Hematopoietic multipotent progenitor cell treated with erythropoietin and hydrocortisone succinate and interleukin-3 and kit ligand, for 17 days (in vitro differentiated cells): ENCODE measurements around the gene DYRK4.
A peak's percentile ranks its signal among the peaks of the same experiment; 100 is the strongest.

Source experiments
- DNase-seq: peaks from one replicate; pipeline ENCODE4 v3.0.0-alpha.2; 2015; ENCODE audit warnings: low spot score

The DYRK4 gene

DNA sequence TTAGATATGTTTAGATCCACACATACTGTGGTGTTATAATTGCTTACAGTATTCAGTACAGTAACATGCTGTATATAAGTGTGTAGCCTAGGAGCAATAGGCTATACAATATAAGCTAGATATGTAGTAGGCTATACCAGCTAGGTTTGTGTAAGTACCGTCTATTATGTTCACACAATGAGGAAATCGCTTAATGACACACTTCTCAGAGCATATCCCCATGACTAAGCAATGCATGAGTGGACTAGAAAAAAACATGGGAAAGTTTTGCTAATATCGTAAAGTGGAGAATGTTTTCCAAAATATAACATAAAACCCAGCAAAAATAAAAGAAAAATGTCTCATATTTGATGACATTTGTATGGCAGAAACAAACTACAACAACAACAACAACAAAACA lies 59.5 kb downstream of the DYRK4 start:
- DNase-seq, result no peak

DNA sequence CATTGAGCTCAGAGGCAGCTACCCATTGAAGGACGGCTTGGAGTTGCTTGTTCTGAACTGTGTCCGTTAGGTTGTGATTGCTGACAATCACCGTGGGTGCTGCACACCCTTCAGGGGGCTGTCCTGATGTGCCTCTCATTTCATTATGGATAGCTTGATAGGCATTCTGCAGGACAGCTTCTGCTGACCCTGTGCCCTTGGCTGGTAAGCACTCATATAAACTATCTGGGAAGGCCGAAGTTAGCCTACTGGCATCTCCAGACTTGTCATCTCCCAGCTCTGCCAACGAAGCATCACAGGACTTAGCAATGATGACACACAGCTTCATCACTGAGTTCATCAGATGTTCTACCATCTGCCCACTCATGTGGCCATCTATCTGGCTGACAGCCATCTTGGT lies 64.5 kb downstream of the DYRK4 start:
- DNase-seq, result no peak

DNA sequence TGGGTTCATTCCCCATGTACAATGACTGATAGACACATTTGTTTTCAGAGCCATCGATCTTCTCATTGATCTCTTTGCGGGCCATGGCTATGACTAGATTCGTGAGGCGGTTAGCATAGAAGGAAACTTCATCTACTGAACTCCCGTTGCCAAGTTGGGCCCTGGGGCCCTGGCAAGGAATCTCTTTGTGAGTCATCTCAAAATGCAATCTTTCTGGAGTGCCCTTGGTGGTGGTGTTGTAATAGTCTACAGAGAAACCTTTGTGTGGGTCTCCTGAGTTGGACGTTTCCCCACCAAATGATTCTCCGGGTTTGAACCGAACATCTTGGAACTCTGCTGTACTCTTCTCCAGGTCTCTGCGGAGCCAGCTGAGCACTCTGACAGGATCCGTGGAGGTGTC lies 66.4 kb downstream of the DYRK4 start:
- DNase-seq, result no peak

DNA sequence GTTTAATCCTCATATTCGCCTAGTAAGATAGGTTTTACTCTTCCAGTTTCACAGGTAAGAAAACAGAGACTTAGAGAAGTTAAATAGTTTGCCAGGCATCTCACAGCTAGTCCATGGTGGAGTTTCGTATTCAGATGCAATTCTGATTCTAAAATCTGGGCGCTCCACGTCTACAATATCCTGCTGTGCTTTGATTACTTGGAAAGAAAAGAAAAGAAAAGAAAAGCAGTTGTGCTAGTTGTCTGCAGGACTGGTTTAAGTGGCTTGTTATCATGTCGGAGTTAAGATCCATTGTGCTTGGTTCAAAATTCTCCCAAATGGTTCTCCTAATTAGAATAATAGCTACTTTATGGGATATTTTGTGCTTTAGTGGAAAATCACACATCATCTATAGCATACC lies 68.3 kb downstream of the DYRK4 start:
- no peak for DNase-seq

- no peak for DNase-seq
Measured at GRCh38 chr12:4643747-4644146, 81.7 kb downstream of the DYRK4 start.

DNA sequence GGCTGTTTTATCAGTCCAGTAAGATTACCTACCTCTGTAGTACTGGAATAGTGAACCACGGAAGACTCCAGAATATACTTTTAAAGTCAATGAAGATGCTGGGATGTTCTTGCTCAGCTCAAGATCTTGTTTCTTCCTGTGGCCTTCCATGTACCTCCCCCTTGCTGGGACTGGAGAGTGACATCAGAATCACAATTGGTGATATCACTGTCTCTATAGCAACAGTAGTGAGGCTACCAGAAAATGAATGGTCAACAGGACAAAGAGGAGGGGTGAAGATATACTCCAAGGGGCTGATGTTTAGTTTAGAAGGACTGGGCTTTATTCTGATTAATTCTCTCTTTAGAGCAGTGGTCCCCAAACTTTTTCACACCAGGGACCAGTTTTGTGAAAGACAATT lies 83.0 kb downstream of the DYRK4 start:
- no peak for DNase-seq

DNA sequence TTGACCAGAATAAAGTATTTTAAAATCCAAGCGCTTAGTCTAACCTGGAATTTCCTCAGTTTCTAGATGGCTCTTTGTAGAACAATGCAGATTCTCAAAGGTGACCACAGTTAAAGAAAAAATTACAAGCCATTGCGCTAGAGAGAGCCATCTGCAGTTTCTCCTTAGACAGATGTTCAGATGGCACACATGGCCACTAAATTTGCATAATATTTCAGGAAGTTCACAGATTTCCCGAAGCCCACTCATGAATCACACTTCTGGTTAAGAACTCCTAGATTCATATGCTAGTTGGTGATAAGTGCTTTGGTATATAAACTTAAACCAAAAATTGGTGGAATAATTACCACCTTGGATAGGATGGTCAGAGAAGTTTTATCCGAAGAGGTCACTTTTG lies 86.1 kb downstream of the DYRK4 start:
- DNase-seq, result no peak

DNA sequence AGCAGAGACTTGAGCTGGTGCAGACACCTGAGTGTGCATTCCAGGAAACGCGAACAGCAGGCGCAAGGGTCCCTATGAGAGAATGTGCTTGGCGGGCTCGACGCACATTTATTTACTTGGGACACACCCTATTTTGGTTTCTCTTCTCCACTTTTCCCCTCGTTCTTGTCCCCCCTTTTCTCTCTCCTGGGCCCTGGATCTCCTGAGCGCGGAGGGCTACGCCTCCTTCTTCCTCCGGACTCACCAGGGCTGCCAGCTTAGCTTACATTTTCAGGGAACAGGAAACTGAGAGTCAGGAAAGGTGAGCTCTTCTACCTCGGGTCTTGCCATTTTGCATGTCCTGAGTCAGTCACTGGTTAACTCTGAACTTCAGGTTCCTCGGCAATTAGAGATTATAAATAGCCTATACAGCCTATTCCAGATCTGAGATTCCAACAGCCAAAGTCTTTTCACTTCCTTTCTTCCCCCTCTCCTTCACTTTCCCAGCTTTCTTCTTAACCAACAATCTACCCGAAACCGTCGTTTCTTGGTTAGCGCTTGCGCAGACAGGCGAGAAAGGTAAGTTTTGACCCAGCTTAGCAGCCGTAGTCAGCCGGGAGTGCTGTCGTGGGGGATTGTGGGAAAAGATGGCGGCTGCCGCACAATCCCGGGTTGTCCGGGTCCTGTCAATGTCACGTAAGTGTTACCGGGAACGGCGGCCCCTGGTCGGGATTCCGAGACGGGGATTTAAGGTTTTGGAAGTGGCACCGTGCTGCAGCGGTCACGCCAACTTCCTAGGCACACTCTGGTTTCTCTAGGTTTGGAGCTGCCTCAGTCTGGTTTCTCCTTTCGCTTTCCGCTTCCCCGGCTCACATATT lies 86.7 kb downstream of the DYRK4 start, which contains the start of the genes AKAP3 and NDUFA9:
AKAP3 (minus strand) TSS at position 551 of the 857 bp plus-strand sequence. CDS start 10,855 bp downstream, outside the sequence.
NDUFA9 (plus strand) TSS at position 614 of the 857 bp plus-strand sequence; CDS start at position 627, 13 bp downstream.
- DNase-seq, result peak; percentile 82

DNA sequence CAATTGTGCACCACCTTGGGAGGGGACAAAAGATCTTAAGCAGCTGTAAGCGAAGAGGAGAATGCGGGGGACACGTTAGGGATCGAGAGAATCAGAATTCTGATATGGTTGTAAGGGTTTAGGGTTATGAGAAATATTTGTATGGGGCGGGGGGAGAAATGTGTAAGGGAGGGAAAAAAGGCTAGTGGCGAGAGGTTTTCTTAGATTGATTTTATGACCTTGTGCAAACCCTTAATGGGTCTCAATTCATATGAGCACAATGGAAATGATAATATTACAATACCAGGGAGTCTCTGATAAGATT lies 87.3 kb downstream of the DYRK4 start:
- DNase-seq, result no peak

DNA sequence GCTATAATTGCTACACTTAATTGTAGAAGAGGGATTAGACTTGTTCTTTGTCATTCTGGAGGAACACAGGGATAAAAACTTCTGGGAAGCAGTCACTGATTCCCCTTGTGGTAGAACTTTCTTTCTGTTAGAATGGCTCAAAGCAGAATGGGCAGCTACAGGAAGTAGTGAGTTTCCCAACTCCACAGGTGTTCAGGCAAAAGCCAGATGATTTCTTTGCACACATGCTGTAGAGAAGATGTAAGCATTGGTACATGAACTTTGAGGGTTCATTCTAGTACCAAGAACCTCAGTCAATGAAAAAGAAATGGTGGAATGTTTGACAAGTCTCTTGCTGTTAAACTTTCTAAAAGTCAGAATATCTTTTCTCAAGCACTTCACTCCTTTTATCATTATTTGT lies 91.2 kb downstream of the DYRK4 start:
- no peak for DNase-seq

GRCh38 chr12:4653691-4654090 lies 91.7 kb downstream of the DYRK4 start:
- DNase-seq, result no peak
